HepG2 (cell line): Measurements from ENCODE around the gene INSIG2. TPM values are rescaled to one million over a fixed set of nuclear protein-coding genes. Genes with fewer than 3 reads are reported as not detected.

Source experiments
- ATAC-seq: fragments of 200-7000 bp; cut with Tn5 transposase; 3 replicates; pipeline ENCODE4 v1.9.1; 2020; ENCODE audit warnings: mild to moderate bottlenecking, moderate library complexity
- BruUV-seq: library from RNA; stranded (reverse); fragments of 400-500 nt; replicated peaks from 2 replicates; lab custom pipeline; 2021; lab: Mats Ljungman, UMichigan
- CTCF ChIA-PET: fragments of 300-600 bp; formaldehyde crosslinking; extraction: SDS; loops from one replicate; lab custom pipeline; 2021; ENCODE audit warnings: low total read pairs, inconsistent platforms, low intra/inter-chr PET ratio; lab: Yijun Ruan, JAX
- POLR2A ChIA-PET: fragments of 350-600 bp; sonication (Branson Sonifier 250); formaldehyde crosslinking; loops from one replicate; lab custom pipeline; 2020; ENCODE audit warnings: antibody characterized with exemption, inconsistent platforms; lab: Yijun Ruan, JAX
- DNase-seq: peaks from one replicate; pipeline ENCODE4 v3.0.0-alpha.2; 2015; ENCODE audit warnings: low spot score
- FAIRE-seq: peaks from 3 replicates; lab custom pipeline; 2011; peaks lifted over from hg19 to GRCh38; lab: Jason Lieb, UNC
- H2AFZ ChIP-seq: one replicate; pipeline ENCODE4 v1.6.1; 2011; ENCODE audit warnings: low read length, inconsistent platforms
- H3K27ac ChIP-seq: fragments of 300-600 bp; 3 replicates; pipeline ENCODE4 v1.8.0; 2011; ENCODE audit warnings: mixed run types, mild to moderate bottlenecking, mixed read lengths, low read length, inconsistent platforms; ENCODE audit not compliant: insufficient read depth; ENCODE audit errors: extremely low read length
- H3K27me3 ChIP-seq, 2 experiments: fragments of 200-600 bp in 1 of 2; 2 replicates in 1 of 2; 3 replicates in 1 of 2; pipeline versions ENCODE4 v1.6.0 to v1.8.0; 2011; ENCODE audit warnings: low read length in 2 of 2, mild to moderate bottlenecking in 2 of 2, moderate library complexity in 2 of 2, inconsistent platforms in 1 of 2; ENCODE audit not compliant: insufficient read depth in 2 of 2, control insufficient read depth in 1 of 2
- H3K36me3 ChIP-seq, 2 experiments: fragments of 200-600 bp in 1 of 2; replicated peaks in 1 of 2; 2 replicates in 1 of 2; 3 replicates in 1 of 2; pipeline versions ENCODE4 v1.5.1 to v1.8.0; 2011; ENCODE audit warnings: low read length in 2 of 2, inconsistent platforms in 1 of 2; ENCODE audit not compliant: insufficient read depth in 2 of 2, control insufficient read depth in 1 of 2
- H3K4me1 ChIP-seq: 2 replicates; pipeline ENCODE4 v1.5.1; 2012; ENCODE audit warnings: low read length, inconsistent platforms; ENCODE audit not compliant: insufficient read depth
- H3K4me2 ChIP-seq: 2 replicates; pipeline ENCODE4 v1.6.0; 2011; ENCODE audit warnings: low read depth, low read length, inconsistent platforms
- H3K4me3 ChIP-seq, 3 experiments: fragments of 200-600 bp in 1 of 3; sonication (generic), shearing (Covaris generic) in 1 of 3; replicated peaks in 1 of 3; 2 replicates each; pipeline ENCODE4 v1.5.1; 2011 to 2016; ENCODE audit warnings: low read length in 3 of 3, inconsistent platforms in 2 of 3, low read depth in 2 of 3, mild to moderate bottlenecking in 2 of 3, control low read depth in 1 of 3, mixed read lengths in 1 of 3; ENCODE audit not compliant: insufficient read depth in 1 of 3
- H3K79me2 ChIP-seq: one replicate; pipeline ENCODE4 v1.6.1; 2011; ENCODE audit warnings: low read length, inconsistent platforms; ENCODE audit not compliant: insufficient read depth
- H3K9ac ChIP-seq: 2 replicates; pipeline ENCODE4 v1.6.0; 2011; ENCODE audit warnings: mild to moderate bottlenecking, low read depth, low read length, inconsistent platforms; ENCODE audit not compliant: insufficient read depth
- H3K9me3 ChIP-seq: 2 replicates; pipeline ENCODE4 v1.5.1; 2012; ENCODE audit warnings: mild to moderate bottlenecking, low read length
- H4K20me1 ChIP-seq: 2 replicates; pipeline ENCODE4 v1.6.0; 2011; ENCODE audit warnings: inconsistent platforms, mild to moderate bottlenecking, low read length, moderate library complexity; ENCODE audit not compliant: insufficient read depth
- ELF3 ChIP-seq: IDR thresholded peaks from 2 replicates; pipeline ENCODE4 v1.6.1; 2016; ENCODE audit warnings: missing genetic modification reagents, missing compliant biosample characterization
- HNRNPK ChIP-seq: fragments of 200-400 bp; formaldehyde crosslinking; IDR thresholded peaks from 2 replicates; pipeline ENCODE4 v1.6.1; 2018; ENCODE audit warnings: low read length, low read depth, moderate library complexity, mild to moderate bottlenecking; ENCODE audit not compliant: poor library complexity, severe bottlenecking
- POLR2G ChIP-seq: fragments of 200-400 bp; formaldehyde crosslinking; IDR thresholded peaks from 2 replicates; pipeline ENCODE4 v1.6.1; 2018; ENCODE audit warnings: mild to moderate bottlenecking, low read depth, low read length, moderate library complexity
- SMAD3 ChIP-seq: sonication (generic); formaldehyde crosslinking; IDR thresholded peaks from 2 replicates; pipeline ENCODE4 v1.4.0; 2020; ENCODE audit warnings: missing genetic modification reagents
- WGBS: methylation state at CpG from one replicate; pipeline ENCODE4 v1.1.6; 2017; ENCODE audit warnings: low lambda C conversion rate; 5-methylcytosine and 5-hydroxymethylcytosine counted together
- in situ Hi-C: cut with HindIII; loops from 2 replicates; pipeline ENCODE4 v1.10.0; 2017; ENCODE audit warnings: low pct_unique_long_range_greater_than_20kb; ENCODE audit not compliant: extremely low pct_ligation_motif_present
- intact Hi-C: fragments of 100-400 bp; cut with micrococcal nuclease; formaldehyde crosslinking; loops from one replicate; pipeline ENCODE4 v1.10.0; 2022; ENCODE audit not compliant: unreplicated experiment
- polyA plus RNA-seq, 8 experiments: library from polyadenylated mRNA; depleted of rRNA in 3 of 8; stranded (reverse) in 7 of 8; unstranded in 1 of 8; fragments of >200 nt; fragmentation: Illumina TruSeq in 4 of 8; extraction: Trizol in 4 of 8; gene quantifications; 2 replicates each; pipeline versions ENCODE4 v1.2.1 to v1.2.3, GENCODE V29; 2011 to 2016; ENCODE audit warnings: low read depth in 4 of 8, missing spikeins in 1 of 8, mixed read lengths in 1 of 8; ENCODE audit not compliant: insufficient read depth in 1 of 8
- total RNA-seq, 5 experiments: library from RNA; depleted of rRNA; stranded (reverse); fragments of >200 nt; fragmentation: Illumina TruSeq; extraction: Trizol; gene quantifications; 2 replicates each; pipeline ENCODE4 v1.2.3, GENCODE V29; 2016; ENCODE audit warnings: low read depth in 1 of 5
- TF ChIP-seq, protein P1 (sequence below), 2 experiments: sonication (generic) in 1 of 2; formaldehyde crosslinking in 1 of 2; IDR thresholded peaks; 2 replicates each; pipeline versions ENCODE4 v1.4.0 to v1.6.1; 2016 to 2020; ENCODE audit warnings: borderline replicate concordance in 1 of 2, low read depth in 1 of 2, mild to moderate bottlenecking in 1 of 2, missing genetic modification reagents in 1 of 2
- TF ChIP-seq, protein P2 (sequence below): sonication (generic); formaldehyde crosslinking; IDR thresholded peaks from 2 replicates; pipeline ENCODE4 v1.4.0; 2020; ENCODE audit warnings: missing genetic modification reagents
- TF ChIP-seq, protein P3 (sequence below): sonication (generic); formaldehyde crosslinking; IDR thresholded peaks from 2 replicates; pipeline ENCODE4 v1.5.1; 2020; ENCODE audit warnings: mild to moderate bottlenecking, moderate library complexity, missing genetic modification reagents

Gene INSIG2
- total and polyA plus RNA-seq, 2 of the 13 experiments (the other 11 are each of a cell fraction or from before 2014, with no cell fraction given), result 73.5 to 481 TPM

DNA sequence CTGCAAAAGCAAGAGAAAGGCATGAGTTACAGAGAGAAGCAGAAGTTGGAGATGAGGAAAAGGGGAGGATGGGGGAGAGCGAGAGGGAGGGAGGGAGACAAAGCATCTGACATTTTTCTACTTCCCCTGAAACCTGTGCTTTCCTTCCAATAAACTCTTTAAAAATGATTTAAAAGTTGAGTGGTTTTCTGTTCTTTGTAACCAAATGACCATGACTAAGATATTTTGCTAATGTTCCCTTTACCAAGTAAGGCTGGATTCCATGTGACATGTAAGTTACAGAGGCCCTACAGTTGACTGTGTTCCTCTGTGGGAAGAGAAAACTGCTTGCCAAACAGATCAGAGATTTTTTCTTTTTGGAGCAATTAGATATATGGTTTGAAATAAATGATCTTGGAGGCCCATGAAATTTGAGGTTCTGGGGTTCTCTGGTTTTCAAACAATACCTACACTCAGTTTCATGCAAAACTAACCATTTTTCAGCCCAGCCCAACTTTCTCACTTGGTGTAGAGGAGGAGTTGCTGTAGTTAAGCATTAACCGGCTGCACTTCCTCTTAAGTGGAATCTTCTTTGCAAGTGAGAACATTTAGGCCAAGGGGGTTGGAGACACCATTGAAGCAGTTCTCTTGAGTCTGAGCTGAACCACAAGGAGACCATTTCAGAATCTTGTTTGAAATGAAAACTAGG is 34.5 kb downstream of the INSIG2 start:
- Histone ChIP-seq H3K79me2 (no peaks in the 10 kb centered on the region), H3K4me1 (peaks cover 48% of the 10 kb centered on the region), H3K9me3 (no peaks in the 10 kb centered on the region), H3K9ac (no peak overlapping the region), H3K36me3 (no peaks in the 10 kb centered on the region; a peak in 1 of 5 replicates), H4K20me1 (peaks cover 4% of the 10 kb centered on the region; the same call in 1 of the 2 replicates), H3K27ac (no peak overlapping the region), H3K4me3 (no peak overlapping the region), H3K4me2 (peak overlapping the region; percentile 1; the same call in 1 of the 2 replicates), H3K27me3 (no peaks in the 10 kb centered on the region; a peak in 1 of 5 replicates), H2AFZ (no peak overlapping the region)
- intact Hi-C loops, result no loop called here
- WGBS, result 51% methylated on average over 2 of the region's 2 CpGs
- DNase-seq (no peak), FAIRE-seq (peak; percentile 61), ATAC-seq (peak; percentile 49)
- CTCF ChIA-PET, result no interaction called here
- in situ Hi-C loops, result no loop called here
- no TSS peak for BruUV-seq
- POLR2A ChIA-PET, result no interaction called here
- peak; percentile 56; the same call in 1 of the 2 replicates for TF ChIP-seq ELF3 (CRISPR knock-in tag)
- TF ChIP-seq, protein P1, sequence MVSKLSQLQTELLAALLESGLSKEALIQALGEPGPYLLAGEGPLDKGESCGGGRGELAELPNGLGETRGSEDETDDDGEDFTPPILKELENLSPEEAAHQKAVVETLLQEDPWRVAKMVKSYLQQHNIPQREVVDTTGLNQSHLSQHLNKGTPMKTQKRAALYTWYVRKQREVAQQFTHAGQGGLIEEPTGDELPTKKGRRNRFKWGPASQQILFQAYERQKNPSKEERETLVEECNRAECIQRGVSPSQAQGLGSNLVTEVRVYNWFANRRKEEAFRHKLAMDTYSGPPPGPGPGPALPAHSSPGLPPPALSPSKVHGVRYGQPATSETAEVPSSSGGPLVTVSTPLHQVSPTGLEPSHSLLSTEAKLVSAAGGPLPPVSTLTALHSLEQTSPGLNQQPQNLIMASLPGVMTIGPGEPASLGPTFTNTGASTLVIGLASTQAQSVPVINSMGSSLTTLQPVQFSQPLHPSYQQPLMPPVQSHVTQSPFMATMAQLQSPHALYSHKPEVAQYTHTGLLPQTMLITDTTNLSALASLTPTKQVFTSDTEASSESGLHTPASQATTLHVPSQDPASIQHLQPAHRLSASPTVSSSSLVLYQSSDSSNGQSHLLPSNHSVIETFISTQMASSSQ (IDR thresholded peaks at IDR 0.05; ENCODE audit: low read depth), result peak; percentile 74
- TF ChIP-seq, protein P1 (CRISPR knock-in tag; IDR thresholded peaks at IDR 0.05; ENCODE audit: borderline replicate concordance), result no peak
- TF ChIP-seq, protein P2, sequence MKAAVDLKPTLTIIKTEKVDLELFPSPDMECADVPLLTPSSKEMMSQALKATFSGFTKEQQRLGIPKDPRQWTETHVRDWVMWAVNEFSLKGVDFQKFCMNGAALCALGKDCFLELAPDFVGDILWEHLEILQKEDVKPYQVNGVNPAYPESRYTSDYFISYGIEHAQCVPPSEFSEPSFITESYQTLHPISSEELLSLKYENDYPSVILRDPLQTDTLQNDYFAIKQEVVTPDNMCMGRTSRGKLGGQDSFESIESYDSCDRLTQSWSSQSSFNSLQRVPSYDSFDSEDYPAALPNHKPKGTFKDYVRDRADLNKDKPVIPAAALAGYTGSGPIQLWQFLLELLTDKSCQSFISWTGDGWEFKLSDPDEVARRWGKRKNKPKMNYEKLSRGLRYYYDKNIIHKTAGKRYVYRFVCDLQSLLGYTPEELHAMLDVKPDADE (CRISPR knock-in tag), result no peak
- TF ChIP-seq POLR2G, result peak; percentile 35; the same call in 1 of the 2 replicates
- TF ChIP-seq HNRNPK, result peak; percentile 72
- no peak for TF ChIP-seq SMAD3
- TF ChIP-seq, protein P3, sequence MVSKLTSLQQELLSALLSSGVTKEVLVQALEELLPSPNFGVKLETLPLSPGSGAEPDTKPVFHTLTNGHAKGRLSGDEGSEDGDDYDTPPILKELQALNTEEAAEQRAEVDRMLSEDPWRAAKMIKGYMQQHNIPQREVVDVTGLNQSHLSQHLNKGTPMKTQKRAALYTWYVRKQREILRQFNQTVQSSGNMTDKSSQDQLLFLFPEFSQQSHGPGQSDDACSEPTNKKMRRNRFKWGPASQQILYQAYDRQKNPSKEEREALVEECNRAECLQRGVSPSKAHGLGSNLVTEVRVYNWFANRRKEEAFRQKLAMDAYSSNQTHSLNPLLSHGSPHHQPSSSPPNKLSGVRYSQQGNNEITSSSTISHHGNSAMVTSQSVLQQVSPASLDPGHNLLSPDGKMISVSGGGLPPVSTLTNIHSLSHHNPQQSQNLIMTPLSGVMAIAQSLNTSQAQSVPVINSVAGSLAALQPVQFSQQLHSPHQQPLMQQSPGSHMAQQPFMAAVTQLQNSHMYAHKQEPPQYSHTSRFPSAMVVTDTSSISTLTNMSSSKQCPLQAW (CRISPR knock-in tag), result peak; percentile 54; the same call in 1 of the 2 replicates
